ENCODE results near the gene LMTK2.

The LMTK2 gene

DNA sequence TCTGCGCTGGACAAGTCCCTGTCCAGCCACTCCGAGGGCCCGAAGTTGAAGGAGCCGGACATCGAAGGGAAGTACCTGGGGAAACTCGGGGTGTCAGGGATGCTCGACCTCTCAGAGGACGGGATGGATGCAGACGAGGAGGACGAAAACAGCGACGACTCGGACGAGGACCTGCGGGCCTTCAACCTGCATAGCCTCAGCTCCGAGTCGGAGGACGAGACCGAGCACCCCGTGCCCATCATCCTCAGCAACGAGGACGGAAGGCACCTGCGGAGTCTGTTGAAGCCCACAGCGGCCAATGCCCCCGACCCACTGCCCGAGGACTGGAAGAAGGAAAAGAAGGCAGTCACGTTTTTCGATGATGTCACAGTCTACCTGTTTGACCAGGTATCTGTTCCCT is 87.5 kb downstream of the LMTK2 start:
- TF ChIP-seq, protein P1, sequence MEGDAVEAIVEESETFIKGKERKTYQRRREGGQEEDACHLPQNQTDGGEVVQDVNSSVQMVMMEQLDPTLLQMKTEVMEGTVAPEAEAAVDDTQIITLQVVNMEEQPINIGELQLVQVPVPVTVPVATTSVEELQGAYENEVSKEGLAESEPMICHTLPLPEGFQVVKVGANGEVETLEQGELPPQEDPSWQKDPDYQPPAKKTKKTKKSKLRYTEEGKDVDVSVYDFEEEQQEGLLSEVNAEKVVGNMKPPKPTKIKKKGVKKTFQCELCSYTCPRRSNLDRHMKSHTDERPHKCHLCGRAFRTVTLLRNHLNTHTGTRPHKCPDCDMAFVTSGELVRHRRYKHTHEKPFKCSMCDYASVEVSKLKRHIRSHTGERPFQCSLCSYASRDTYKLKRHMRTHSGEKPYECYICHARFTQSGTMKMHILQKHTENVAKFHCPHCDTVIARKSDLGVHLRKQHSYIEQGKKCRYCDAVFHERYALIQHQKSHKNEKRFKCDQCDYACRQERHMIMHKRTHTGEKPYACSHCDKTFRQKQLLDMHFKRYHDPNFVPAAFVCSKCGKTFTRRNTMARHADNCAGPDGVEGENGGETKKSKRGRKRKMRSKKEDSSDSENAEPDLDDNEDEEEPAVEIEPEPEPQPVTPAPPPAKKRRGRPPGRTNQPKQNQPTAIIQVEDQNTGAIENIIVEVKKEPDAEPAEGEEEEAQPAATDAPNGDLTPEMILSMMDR (conservative IDR thresholded peaks at IDR 0.05; ENCODE audit: low read length) = no peak
- no peak for DNase-seq (ENCODE audit: low read depth)
- no peak overlapping the region for H3K4me3 ChIP-seq (ENCODE audit: low read length)

DNA sequence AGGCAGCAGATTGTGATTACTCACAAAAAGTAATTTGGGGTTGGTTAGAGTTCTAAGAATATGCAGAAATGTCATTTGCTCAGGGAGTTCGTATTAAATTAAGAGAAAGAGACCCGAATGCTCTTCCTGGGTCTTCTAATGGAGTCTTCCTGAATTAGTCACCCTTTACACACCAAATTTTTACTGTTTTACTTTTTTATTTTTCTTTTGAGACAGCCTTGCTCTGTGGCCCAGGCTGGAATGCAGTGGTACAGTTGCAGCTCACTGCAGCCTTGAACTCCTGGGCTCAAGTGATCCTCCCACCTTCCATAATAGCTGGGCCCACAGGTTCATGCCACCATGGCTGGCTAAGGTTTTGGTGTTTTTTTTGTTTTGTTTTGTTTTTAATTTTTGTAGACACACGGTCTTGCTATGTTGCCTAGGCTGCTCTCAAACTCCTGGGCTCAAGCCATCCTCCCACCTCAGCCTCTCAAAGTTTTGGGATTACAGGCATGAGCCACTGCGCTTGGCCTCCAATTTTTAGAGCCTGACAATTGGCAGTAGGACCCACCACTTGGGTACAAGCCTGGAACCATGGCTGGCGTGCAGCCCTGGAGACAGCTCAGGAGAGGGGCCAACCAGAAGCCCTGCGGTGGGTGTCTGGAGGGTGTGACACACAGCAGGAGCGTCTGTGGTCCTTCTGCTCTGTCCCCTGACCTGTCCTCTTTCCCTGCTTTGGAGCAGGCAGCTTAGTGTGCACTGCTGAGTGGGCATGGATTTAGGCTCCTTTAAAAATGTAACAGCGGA is 88.2 kb downstream of the LMTK2 start:
- H3K4me3 ChIP-seq (ENCODE audit: low read length) = no peak overlapping the region
- TF ChIP-seq, protein P1 (conservative IDR thresholded peaks at IDR 0.05; ENCODE audit: low read length) = no peak
- DNase-seq (ENCODE audit: low read depth) = peak; percentile 11

DNA sequence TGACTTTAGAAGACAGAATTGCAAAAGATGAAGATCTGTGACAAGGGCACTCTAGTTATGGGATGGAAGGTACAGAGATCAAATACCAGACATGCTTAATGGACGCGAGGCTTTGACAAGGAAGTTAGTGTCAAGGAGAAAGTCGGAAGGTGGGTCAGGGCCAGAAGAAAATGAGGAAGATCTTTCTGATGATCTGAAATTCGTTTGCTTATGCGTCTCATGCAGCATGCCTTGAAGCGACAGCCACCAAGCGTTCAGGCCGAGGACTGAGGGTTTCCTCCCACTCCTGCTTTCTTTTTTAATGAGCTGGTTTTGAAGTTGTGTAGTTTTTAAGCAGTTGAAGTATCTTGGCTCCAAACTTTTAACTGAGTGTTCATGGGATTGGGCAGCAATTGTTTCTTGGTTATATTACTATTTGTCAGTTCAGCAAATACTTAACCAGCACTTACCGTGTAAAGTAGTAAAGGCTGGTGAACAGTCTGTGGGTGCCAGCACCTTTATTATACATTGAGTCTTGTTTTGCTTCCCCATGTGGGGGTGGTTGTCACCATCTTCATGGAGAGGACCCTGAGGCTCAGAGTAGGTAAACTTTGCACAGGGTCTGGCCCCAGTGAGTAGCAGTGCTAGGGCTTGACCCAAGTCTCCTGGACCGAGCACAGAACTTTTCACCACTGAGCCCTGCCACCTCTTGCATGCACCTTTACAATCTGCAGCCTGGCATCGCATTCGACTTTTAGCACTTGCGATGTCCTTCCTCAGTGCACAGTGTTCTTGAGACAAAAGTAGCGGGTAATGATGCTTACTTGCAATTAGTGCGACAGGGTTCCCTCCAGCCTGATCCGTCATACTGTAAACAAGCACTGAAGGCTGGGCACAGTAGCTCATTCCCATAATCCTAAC is 90.3 kb downstream of the LMTK2 start:
- DNase-seq (ENCODE audit: low read depth) = no peak
- TF ChIP-seq, protein P1 (conservative IDR thresholded peaks at IDR 0.05; ENCODE audit: low read length) = no peak
- no peak overlapping the region for H3K4me3 ChIP-seq (ENCODE audit: low read length)

DNA sequence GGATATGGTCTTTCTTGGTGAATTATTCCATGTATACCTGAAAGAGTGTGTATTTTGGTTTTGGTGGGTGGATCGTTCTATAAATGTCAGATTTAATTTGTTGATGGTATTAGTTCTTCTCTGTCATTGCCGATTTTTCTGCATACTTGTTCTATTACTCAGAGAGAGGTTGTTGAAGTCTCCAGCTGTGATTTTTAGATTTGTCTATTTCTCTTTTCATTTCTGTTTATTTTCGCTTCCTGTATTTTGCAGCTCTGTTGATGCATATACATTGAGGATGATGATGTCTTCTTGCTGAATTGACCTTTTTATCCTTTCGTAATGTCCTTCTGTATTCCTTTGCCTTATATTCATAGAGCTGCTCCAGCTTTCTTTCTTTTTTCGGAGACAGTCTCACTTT is 92.5 kb downstream of the LMTK2 start:
- H3K4me3 ChIP-seq (ENCODE audit: low read length) = no peak overlapping the region
- TF ChIP-seq, protein P1 (conservative IDR thresholded peaks at IDR 0.05; ENCODE audit: low read length) = no peak
- no peak for DNase-seq (ENCODE audit: low read depth)

DNA sequence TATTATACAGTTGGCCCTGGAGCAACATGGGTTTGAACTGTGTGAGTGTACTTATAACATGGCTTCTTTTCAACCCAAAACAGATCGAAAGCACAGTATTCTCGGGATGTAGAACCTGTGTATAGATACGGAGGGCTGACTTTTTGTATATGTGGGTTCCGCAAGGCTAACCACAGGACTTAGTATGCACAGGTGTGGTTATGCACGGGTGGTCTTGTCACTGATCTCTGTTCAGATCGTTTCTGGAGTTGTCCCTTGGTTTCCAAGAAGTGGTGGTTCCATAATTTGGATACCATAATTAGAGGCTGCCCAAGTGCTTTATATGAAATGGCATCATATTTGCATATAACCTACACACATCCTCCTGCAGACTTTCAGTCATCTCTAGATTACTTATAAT is 93.7 kb downstream of the LMTK2 start:
- TF ChIP-seq, protein P1 (conservative IDR thresholded peaks at IDR 0.05; ENCODE audit: low read length) = no peak
- no peak overlapping the region for H3K4me3 ChIP-seq (ENCODE audit: low read length)
- DNase-seq (ENCODE audit: low read depth) = no peak

DNA sequence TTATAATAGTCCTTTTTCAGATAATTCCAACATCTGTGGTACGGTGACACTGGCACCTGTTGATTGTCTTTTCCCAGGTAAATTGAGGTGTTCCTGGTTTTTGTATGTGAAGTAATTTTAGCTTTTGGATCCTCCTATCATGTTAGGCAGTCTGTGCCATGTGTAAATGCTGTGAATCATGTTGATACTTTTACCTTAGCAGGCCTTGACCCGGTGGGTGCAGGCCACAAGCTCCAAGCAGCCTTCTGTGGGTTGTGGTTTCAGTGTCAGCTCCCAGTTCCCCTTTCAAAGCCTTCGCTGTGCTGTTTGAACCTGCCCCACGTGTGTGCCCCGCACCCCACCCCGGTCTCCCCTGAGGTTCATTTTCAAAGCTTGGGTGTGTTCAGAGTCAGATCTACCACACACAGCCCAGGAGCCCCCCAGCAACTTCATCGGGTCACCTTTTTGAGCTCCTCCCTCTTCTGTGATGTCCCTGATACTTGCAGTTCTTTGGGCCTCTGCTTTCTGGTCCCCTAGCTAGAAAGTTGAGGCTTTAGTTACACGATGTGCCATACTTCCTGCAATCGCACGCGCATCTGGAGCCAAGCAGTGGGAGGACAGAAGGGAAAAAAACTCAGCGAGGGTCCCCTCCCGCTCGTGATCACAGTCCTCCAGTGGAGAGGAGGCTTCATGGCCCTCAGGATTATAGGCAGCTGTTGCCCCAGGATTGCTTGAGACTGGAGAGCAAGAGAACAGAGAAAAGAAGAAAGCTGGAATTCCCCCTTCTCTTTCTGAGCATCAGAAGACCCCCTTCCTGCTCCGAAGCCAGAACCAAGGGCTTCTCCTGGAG is 95.9 kb downstream of the LMTK2 start:
- no peak overlapping the region for H3K4me3 ChIP-seq (ENCODE audit: low read length)
- no peak for DNase-seq (ENCODE audit: low read depth)
- TF ChIP-seq, protein P1 (conservative IDR thresholded peaks at IDR 0.05; ENCODE audit: low read length) = no peak
